ENCODE data around the gene TCEA2. TPM values are rescaled to one million over a fixed set of nuclear protein-coding genes. Genes with fewer than 3 reads are reported as not detected.

Gene TCEA2
- total and polyA plus RNA-seq, 2 donors (not counting 1 experiment from before 2014, with no cell fraction given) = 17.1 to 23.9 TPM

- DNase-seq (ENCODE audit: low read depth in 2 of 2) = no peak
- no peak overlapping the region for H2AFZ ChIP-seq (ENCODE audit: low read length)
- TF ChIP-seq CTCF (conservative IDR thresholded peaks at IDR 0.05 in 1 of 2, IDR thresholded peaks at IDR 0.05 in 1 of 2; ENCODE audit: low read depth in 1 of 2, low read length in 2 of 2) (no peak), EZH2 (IDR thresholded peaks at IDR 0.05; ENCODE audit: low read length, missing control alignments) (no peak)
Measured at GRCh38 chr20:64076061-64076997, 13.3 kb downstream of the TCEA2 start.

GRCh38 chr20:64077094-64077493, 14.1 kb downstream of the TCEA2 start:
- Histone ChIP-seq H3K79me2 (ENCODE audit: control insufficient read depth, insufficient read depth, low read length) (no peaks in the 10 kb centered on the region), H3K4me3 (replicated peaks in 1 of 4; ENCODE audit: control extremely low read depth in 1 of 4, insufficient read depth in 1 of 4, low read depth in 3 of 4, low read length in 4 of 4) (no peak overlapping the region), H4K20me1 (ENCODE audit: control insufficient read depth, extremely low read depth, insufficient read depth, low read length) (no peaks in the 10 kb centered on the region), H3K36me3 (ENCODE audit: control insufficient read depth, insufficient read depth, low read length) (peaks cover 1% of the 10 kb centered on the region), H3K9ac (ENCODE audit: insufficient read depth, low read length) (no peak overlapping the region), H2AFZ (ENCODE audit: low read length) (no peak overlapping the region), H3K4me1 (ENCODE audit: control insufficient read depth, extremely low read depth, insufficient read depth, low read length) (peaks cover 5% of the 10 kb centered on the region), H3K27ac (ENCODE audit: insufficient read depth, low read length) (no peak overlapping the region), H3K4me2 (ENCODE audit: extremely low read depth, insufficient read depth, low read length) (no peak overlapping the region), H3K9me3 (ENCODE audit: control insufficient read depth, insufficient read depth, low read depth, low read length) (no peaks in the 10 kb centered on the region), H3K27me3 (ENCODE audit: control insufficient read depth, insufficient read depth, low read length) (no peaks in the 10 kb centered on the region)
- no peak for DNase-seq (ENCODE audit: low read depth in 2 of 2)
- TF ChIP-seq CTCF (conservative IDR thresholded peaks at IDR 0.05 in 1 of 2, IDR thresholded peaks at IDR 0.05 in 1 of 2; ENCODE audit: low read depth in 1 of 2, low read length in 2 of 2) = no peak
- no peak for TF ChIP-seq EZH2 (IDR thresholded peaks at IDR 0.05; ENCODE audit: low read length, missing control alignments)

More at GRCh38 chr20:64076061-64076997, 13.3 kb downstream of the TCEA2 start:
- H3K4me2 ChIP-seq (ENCODE audit: extremely low read depth, insufficient read depth, low read length) = no peak overlapping the region
- H3K4me1 ChIP-seq (ENCODE audit: control insufficient read depth, extremely low read depth, insufficient read depth, low read length) = peaks cover 5% of the 10 kb centered on the region
- peaks cover 1% of the 10 kb centered on the region for H3K36me3 ChIP-seq (ENCODE audit: control insufficient read depth, insufficient read depth, low read length)
- H3K27ac ChIP-seq (ENCODE audit: insufficient read depth, low read length) = no peak overlapping the region
- H3K9ac ChIP-seq (ENCODE audit: insufficient read depth, low read length) = no peak overlapping the region
- H4K20me1 ChIP-seq (ENCODE audit: control insufficient read depth, extremely low read depth, insufficient read depth, low read length) = no peaks in the 10 kb centered on the region
- H3K4me3 ChIP-seq (replicated peaks in 1 of 4; ENCODE audit: control extremely low read depth in 1 of 4, insufficient read depth in 1 of 4, low read depth in 3 of 4, low read length in 4 of 4) = no peak overlapping the region
- H3K9me3 ChIP-seq (ENCODE audit: control insufficient read depth, insufficient read depth, low read depth, low read length) = no peaks in the 10 kb centered on the region
- H3K79me2 ChIP-seq (ENCODE audit: control insufficient read depth, insufficient read depth, low read length) = no peaks in the 10 kb centered on the region
- no peaks in the 10 kb centered on the region for H3K27me3 ChIP-seq (ENCODE audit: control insufficient read depth, insufficient read depth, low read length)

GRCh38 chr20:64077541-64077875, 14.5 kb downstream of the TCEA2 start:
- H3K27me3 ChIP-seq (ENCODE audit: control insufficient read depth, insufficient read depth, low read length) = no peaks in the 10 kb centered on the region
- TF ChIP-seq CTCF (conservative IDR thresholded peaks at IDR 0.05 in 1 of 2, IDR thresholded peaks at IDR 0.05 in 1 of 2; ENCODE audit: low read depth in 1 of 2, low read length in 2 of 2) (no peak), EZH2 (IDR thresholded peaks at IDR 0.05; ENCODE audit: low read length, missing control alignments) (no peak)
- H3K27ac ChIP-seq (ENCODE audit: insufficient read depth, low read length) = no peak overlapping the region
- H3K9me3 ChIP-seq (ENCODE audit: control insufficient read depth, insufficient read depth, low read depth, low read length) = no peaks in the 10 kb centered on the region
- H2AFZ ChIP-seq (ENCODE audit: low read length) = no peak overlapping the region
- peaks cover 5% of the 10 kb centered on the region for H3K4me1 ChIP-seq (ENCODE audit: control insufficient read depth, extremely low read depth, insufficient read depth, low read length)
- DNase-seq (ENCODE audit: low read depth in 2 of 2) = no peak
- H3K9ac ChIP-seq (ENCODE audit: insufficient read depth, low read length) = no peak overlapping the region
- H3K4me2 ChIP-seq (ENCODE audit: extremely low read depth, insufficient read depth, low read length) = no peak overlapping the region
- H3K79me2 ChIP-seq (ENCODE audit: control insufficient read depth, insufficient read depth, low read length) = no peaks in the 10 kb centered on the region
- peaks cover 1% of the 10 kb centered on the region for H3K36me3 ChIP-seq (ENCODE audit: control insufficient read depth, insufficient read depth, low read length)
- no peaks in the 10 kb centered on the region for H4K20me1 ChIP-seq (ENCODE audit: control insufficient read depth, extremely low read depth, insufficient read depth, low read length)
- H3K4me3 ChIP-seq (replicated peaks in 1 of 4; ENCODE audit: control extremely low read depth in 1 of 4, insufficient read depth in 1 of 4, low read depth in 3 of 4, low read length in 4 of 4) = no peak overlapping the region

All from fibroblast of lung (primary cell).